Stimulated activated CD4-positive, alpha-beta T cell treated with anti-CD3 and anti-CD28 coated beads, Interleukin-4, amount 100 ng/mL, for 24 hours (primary cell): Measurements from ENCODE around the gene SIRT5.

ENCODE experiments used
- DNase-seq: peaks from one replicate; pipeline ENCODE4 v3.0.0-alpha.2; 2020

Gene SIRT5

GRCh38 chr6:13638014-13638413, 63.6 kb downstream of the SIRT5 start:
- no peak for DNase-seq

- DNase-seq = no peak
Observed at GRCh38 chr6:13638626-13639025, 64.2 kb downstream of the SIRT5 start.

GRCh38 chr6:13641315-13641714, 66.9 kb downstream of the SIRT5 start:
- DNase-seq = no peak

- no peak for DNase-seq
Observed at GRCh38 chr6:13643125-13643524, 68.7 kb downstream of the SIRT5 start.

GRCh38 chr6:13648850-13649249, 74.4 kb downstream of the SIRT5 start:
- DNase-seq = no peak

- DNase-seq = no peak
Observed at GRCh38 chr6:13649393-13649792, 75.0 kb downstream of the SIRT5 start.

GRCh38 chr6:13653296-13653695, 78.9 kb downstream of the SIRT5 start:
- no peak for DNase-seq

- DNase-seq = no peak
Observed at GRCh38 chr6:13654496-13654895, 80.1 kb downstream of the SIRT5 start.

- DNase-seq = no peak
Observed at GRCh38 chr6:13655700-13656099, 81.3 kb downstream of the SIRT5 start.

- DNase-seq = no peak
Observed at GRCh38 chr6:13660273-13660672, 85.9 kb downstream of the SIRT5 start.

GRCh38 chr6:13660893-13661292, 86.5 kb downstream of the SIRT5 start:
- DNase-seq = no peak

- DNase-seq = no peak
Observed at GRCh38 chr6:13661647-13662046, 87.2 kb downstream of the SIRT5 start.

- DNase-seq = no peak
Observed at GRCh38 chr6:13662651-13663334, 88.4 kb downstream of the SIRT5 start.

- DNase-seq = no peak
Observed at GRCh38 chr6:13663986-13664385, 89.6 kb downstream of the SIRT5 start.
